Endothelial cell of umbilical vein (primary cell): Measurements from ENCODE around the gene SLC25A5.

Source experiments
- EZH2 ChIP-seq: IDR thresholded peaks from 2 replicates; pipeline ENCODE4 v1.6.1; 2012; ENCODE audit warnings: borderline replicate concordance, low read depth, mild to moderate bottlenecking, moderate library complexity, low read length, inconsistent platforms; ENCODE audit not compliant: severe bottlenecking
- POLR2A ChIP-seq: IDR thresholded peaks from 2 replicates; pipeline ENCODE4 v1.6.1; 2012; ENCODE audit warnings: low read depth, mild to moderate bottlenecking, control low read depth, low read length
- POLR2AphosphoS5 ChIP-seq: IDR thresholded peaks from 2 replicates; pipeline ENCODE4 v1.6.1; 2012; ENCODE audit warnings: low read depth, mild to moderate bottlenecking, control low read depth, low read length, moderate library complexity; ENCODE audit not compliant: insufficient read depth
- TF ChIP-seq, protein P1 (sequence below), 2 donors: IDR thresholded peaks; 1 replicate in 1 of 2; 2 replicates in 1 of 2; pipeline ENCODE4 v1.5.1; 2011; ENCODE audit warnings: low read length in 2 of 2, mild to moderate bottlenecking in 2 of 2, moderate library complexity in 2 of 2, control low read depth in 1 of 2, inconsistent platforms in 1 of 2, low read depth in 1 of 2; ENCODE audit not compliant: insufficient read depth in 1 of 2; ENCODE audit errors: extremely low read depth in 1 of 2

DNA sequence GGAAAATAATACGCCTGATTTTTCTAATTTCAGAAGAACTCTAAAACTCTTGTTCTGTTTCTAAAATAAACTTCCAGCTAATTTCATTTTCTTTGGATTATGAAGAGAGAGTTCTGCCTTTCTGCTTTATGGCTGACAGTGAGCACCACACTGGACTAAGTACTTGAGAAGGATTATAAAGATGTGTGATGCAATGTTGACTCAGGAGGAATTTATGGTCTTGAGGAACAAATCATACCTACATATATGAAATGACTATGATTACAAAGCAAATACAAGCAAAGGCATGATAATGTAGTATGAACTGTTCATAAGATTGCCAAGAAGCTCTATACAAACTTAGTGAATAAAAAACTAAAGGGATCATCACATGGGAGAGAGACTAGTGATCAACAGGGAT, 13.0 kb upstream of the SLC25A5 start:
- TF ChIP-seq POLR2A (no peak), EZH2 (no peak), POLR2AphosphoS5 (no peak)
- TF ChIP-seq, protein P1, sequence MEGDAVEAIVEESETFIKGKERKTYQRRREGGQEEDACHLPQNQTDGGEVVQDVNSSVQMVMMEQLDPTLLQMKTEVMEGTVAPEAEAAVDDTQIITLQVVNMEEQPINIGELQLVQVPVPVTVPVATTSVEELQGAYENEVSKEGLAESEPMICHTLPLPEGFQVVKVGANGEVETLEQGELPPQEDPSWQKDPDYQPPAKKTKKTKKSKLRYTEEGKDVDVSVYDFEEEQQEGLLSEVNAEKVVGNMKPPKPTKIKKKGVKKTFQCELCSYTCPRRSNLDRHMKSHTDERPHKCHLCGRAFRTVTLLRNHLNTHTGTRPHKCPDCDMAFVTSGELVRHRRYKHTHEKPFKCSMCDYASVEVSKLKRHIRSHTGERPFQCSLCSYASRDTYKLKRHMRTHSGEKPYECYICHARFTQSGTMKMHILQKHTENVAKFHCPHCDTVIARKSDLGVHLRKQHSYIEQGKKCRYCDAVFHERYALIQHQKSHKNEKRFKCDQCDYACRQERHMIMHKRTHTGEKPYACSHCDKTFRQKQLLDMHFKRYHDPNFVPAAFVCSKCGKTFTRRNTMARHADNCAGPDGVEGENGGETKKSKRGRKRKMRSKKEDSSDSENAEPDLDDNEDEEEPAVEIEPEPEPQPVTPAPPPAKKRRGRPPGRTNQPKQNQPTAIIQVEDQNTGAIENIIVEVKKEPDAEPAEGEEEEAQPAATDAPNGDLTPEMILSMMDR (IDR thresholded peaks at IDR 0.05; ENCODE audit: extremely low read depth in 1 of 2, insufficient read depth in 1 of 2, low read depth in 1 of 2, low read length in 2 of 2): no peak
